Panc1 (cell line): Measurements from ENCODE around the gene LRRC31. TPM values are rescaled to one million over a fixed set of nuclear protein-coding genes. Genes with fewer than 3 reads are reported as not detected.

Source experiments
- ATAC-seq: fragments of 200-7000 bp; cut with Tn5 transposase; 2 replicates; pipeline ENCODE4 v1.9.1; 2020; ENCODE audit warnings: mild to moderate bottlenecking, moderate library complexity
- BruUV-seq: library from RNA; stranded (reverse); fragments of 400-500 nt; replicated peaks from 2 replicates; lab custom pipeline; 2021; lab: Mats Ljungman, UMichigan
- CTCF ChIA-PET: fragments of 300-600 bp; sonication (Branson Sonifier 250); formaldehyde crosslinking; loops from one replicate; lab custom pipeline; 2022; ENCODE audit warnings: antibody characterized with exemption; lab: Charles Lee
- POLR2A ChIA-PET: fragments of 300-600 bp; sonication (Branson Sonifier 250); formaldehyde crosslinking; loops from one replicate; lab custom pipeline; 2022; ENCODE audit warnings: antibody characterized with exemption; lab: Charles Lee
- DNase-seq: peaks from one replicate; pipeline ENCODE4 v3.0.0-alpha.2; 2010; ENCODE audit warnings: low read depth, low spot score
- H3K27ac ChIP-seq: 2 replicates; pipeline ENCODE4 v1.5.1; 2011; ENCODE audit warnings: mild to moderate bottlenecking, low read length, inconsistent platforms
- H3K27me3 ChIP-seq: fragments of 200-500 bp; sonication (Bioruptor generic); 2 replicates; pipeline ENCODE4 v1.6.0; 2014; ENCODE audit warnings: low read length, inconsistent platforms; ENCODE audit not compliant: control insufficient read depth, insufficient read depth
- H3K36me3 ChIP-seq: fragments of 200-500 bp; sonication (Bioruptor generic); 2 replicates; pipeline ENCODE4 v1.5.1; 2014; ENCODE audit warnings: inconsistent platforms, mild to moderate bottlenecking, low read length, moderate library complexity; ENCODE audit not compliant: control insufficient read depth, insufficient read depth
- H3K4me1 ChIP-seq: 2 replicates; pipeline ENCODE4 v1.5.1; 2011; ENCODE audit warnings: inconsistent platforms, mild to moderate bottlenecking, low read length, moderate library complexity; ENCODE audit not compliant: control insufficient read depth, insufficient read depth
- H3K4me3 ChIP-seq, 2 experiments: 2 replicates each; pipeline ENCODE4 v1.5.1; 2011 to 2012; ENCODE audit warnings: low read depth in 2 of 2, low read length in 2 of 2, mild to moderate bottlenecking in 2 of 2, inconsistent platforms in 1 of 2, moderate library complexity in 1 of 2
- H3K9me3 ChIP-seq: fragments of 200-500 bp; sonication (Bioruptor generic); 2 replicates; pipeline ENCODE4 v1.5.1; 2014; ENCODE audit warnings: low read depth, mild to moderate bottlenecking, inconsistent platforms, low read length, moderate library complexity; ENCODE audit not compliant: control insufficient read depth, insufficient read depth
- POLR2AphosphoS5 ChIP-seq: IDR thresholded peaks from 2 replicates; pipeline ENCODE4 v1.6.1; 2012; ENCODE audit warnings: mild to moderate bottlenecking, low read depth, low read length, moderate library complexity
- SIN3A ChIP-seq: IDR thresholded peaks from 2 replicates; pipeline ENCODE4 v1.6.1; 2012; ENCODE audit warnings: low read depth, mild to moderate bottlenecking, low read length, moderate library complexity, borderline replicate concordance; ENCODE audit not compliant: insufficient read depth
- TCF7L2 ChIP-seq: IDR thresholded peaks from 2 replicates; pipeline ENCODE4 v1.6.1; 2011; ENCODE audit warnings: mild to moderate bottlenecking, low read depth, low read length, inconsistent platforms
- in situ Hi-C: cut with HindIII; loops from 2 replicates; pipeline ENCODE4 v1.10.0; 2016; ENCODE audit warnings: low sequenced_read_pairs, low pct_unique_long_range_greater_than_20kb
- intact Hi-C: fragments of 100-400 bp; cut with micrococcal nuclease; formaldehyde crosslinking; loops from one replicate; pipeline ENCODE4 v1.10.0; 2022; ENCODE audit not compliant: unreplicated experiment
- total RNA-seq: library from RNA; stranded (reverse); gene quantifications from one replicate; pipeline ENCODE4 v1.2.1, GENCODE V29; 2021; ENCODE audit not compliant: unreplicated experiment
- TF ChIP-seq, protein P1 (sequence below): fragments of 450-650 bp; IDR thresholded peaks from 2 replicates; pipeline ENCODE4 v1.5.1; 2017; ENCODE audit warnings: mild to moderate bottlenecking
- TF ChIP-seq, protein P2 (sequence below), 2 experiments: IDR thresholded peaks; 2 replicates each; pipeline ENCODE4 v1.6.1; 2011 to 2012; ENCODE audit warnings: low read depth in 2 of 2, control low read depth in 1 of 2, low read length in 1 of 2, mild to moderate bottlenecking in 1 of 2, moderate library complexity in 1 of 2; ENCODE audit not compliant: insufficient read depth in 1 of 2

Gene LRRC31
- total RNA-seq, 1 experiment from 2014 or later = not detected

DNA sequence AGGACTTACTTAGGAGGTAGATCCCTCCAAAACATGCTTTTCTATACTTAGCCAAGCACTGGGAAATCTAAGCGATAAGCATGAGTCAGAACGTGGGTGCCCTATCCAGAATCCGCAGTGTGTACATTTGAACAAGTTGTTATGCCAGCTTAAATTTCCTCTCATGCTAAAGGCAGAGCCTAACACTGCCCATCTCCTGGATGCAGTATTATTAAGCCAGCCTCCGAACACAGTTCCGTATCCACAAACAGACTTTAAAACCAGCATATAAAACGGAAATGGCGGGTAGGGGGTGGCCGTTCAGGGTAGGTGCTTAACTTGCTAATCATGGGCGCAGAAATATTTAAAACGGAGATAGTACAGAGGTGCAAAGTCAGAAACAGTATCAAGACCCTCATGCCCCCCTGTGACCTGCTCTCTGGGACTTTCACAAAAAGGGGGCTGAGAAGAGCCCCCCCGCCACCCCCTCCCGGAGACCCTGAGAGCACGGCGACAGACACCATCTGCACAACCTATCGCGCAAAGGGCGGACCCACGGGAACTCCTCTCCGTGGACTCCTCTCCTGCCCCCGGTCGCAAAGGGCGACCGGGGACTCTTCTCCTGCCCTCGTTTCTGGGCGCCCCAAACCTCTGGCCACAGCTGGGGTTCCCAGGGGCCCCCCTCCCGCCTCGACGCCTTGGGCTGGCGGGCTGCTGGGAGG, 58.0 kb downstream of the LRRC31 start:
- H3K4me3 ChIP-seq = peak overlapping the region; percentile 39 to 60
- no peak for DNase-seq
- peaks cover 17% of the 10 kb centered on the region; the same call in 1 of the 2 replicates for H3K4me1 ChIP-seq
- TF ChIP-seq TCF7L2 = no peak
- no peak for TF ChIP-seq POLR2AphosphoS5
- TF ChIP-seq, protein P1, sequence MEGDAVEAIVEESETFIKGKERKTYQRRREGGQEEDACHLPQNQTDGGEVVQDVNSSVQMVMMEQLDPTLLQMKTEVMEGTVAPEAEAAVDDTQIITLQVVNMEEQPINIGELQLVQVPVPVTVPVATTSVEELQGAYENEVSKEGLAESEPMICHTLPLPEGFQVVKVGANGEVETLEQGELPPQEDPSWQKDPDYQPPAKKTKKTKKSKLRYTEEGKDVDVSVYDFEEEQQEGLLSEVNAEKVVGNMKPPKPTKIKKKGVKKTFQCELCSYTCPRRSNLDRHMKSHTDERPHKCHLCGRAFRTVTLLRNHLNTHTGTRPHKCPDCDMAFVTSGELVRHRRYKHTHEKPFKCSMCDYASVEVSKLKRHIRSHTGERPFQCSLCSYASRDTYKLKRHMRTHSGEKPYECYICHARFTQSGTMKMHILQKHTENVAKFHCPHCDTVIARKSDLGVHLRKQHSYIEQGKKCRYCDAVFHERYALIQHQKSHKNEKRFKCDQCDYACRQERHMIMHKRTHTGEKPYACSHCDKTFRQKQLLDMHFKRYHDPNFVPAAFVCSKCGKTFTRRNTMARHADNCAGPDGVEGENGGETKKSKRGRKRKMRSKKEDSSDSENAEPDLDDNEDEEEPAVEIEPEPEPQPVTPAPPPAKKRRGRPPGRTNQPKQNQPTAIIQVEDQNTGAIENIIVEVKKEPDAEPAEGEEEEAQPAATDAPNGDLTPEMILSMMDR = no peak
- TF ChIP-seq, protein P2, sequence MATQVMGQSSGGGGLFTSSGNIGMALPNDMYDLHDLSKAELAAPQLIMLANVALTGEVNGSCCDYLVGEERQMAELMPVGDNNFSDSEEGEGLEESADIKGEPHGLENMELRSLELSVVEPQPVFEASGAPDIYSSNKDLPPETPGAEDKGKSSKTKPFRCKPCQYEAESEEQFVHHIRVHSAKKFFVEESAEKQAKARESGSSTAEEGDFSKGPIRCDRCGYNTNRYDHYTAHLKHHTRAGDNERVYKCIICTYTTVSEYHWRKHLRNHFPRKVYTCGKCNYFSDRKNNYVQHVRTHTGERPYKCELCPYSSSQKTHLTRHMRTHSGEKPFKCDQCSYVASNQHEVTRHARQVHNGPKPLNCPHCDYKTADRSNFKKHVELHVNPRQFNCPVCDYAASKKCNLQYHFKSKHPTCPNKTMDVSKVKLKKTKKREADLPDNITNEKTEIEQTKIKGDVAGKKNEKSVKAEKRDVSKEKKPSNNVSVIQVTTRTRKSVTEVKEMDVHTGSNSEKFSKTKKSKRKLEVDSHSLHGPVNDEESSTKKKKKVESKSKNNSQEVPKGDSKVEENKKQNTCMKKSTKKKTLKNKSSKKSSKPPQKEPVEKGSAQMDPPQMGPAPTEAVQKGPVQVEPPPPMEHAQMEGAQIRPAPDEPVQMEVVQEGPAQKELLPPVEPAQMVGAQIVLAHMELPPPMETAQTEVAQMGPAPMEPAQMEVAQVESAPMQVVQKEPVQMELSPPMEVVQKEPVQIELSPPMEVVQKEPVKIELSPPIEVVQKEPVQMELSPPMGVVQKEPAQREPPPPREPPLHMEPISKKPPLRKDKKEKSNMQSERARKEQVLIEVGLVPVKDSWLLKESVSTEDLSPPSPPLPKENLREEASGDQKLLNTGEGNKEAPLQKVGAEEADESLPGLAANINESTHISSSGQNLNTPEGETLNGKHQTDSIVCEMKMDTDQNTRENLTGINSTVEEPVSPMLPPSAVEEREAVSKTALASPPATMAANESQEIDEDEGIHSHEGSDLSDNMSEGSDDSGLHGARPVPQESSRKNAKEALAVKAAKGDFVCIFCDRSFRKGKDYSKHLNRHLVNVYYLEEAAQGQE (IDR thresholded peaks at IDR 0.05; ENCODE audit: insufficient read depth in 1 of 2, low read depth in 2 of 2, low read length in 1 of 2) = no peak
- TF ChIP-seq SIN3A = no peak
- intact Hi-C loops = no loop called here
- in situ Hi-C loops = no loop called here
- ChIA-PET CTCF (no interaction called here), POLR2A (no interaction called here)
- peak overlapping the region; percentile 63; the same call in 1 of the 2 replicates for H3K27ac ChIP-seq
- no TSS peak for BruUV-seq
- H3K9me3 ChIP-seq = no peaks in the 10 kb centered on the region
- no peaks in the 10 kb centered on the region for H3K27me3 ChIP-seq
- no peaks in the 10 kb centered on the region for H3K36me3 ChIP-seq
- peak; percentile 48 for ATAC-seq

DNA sequence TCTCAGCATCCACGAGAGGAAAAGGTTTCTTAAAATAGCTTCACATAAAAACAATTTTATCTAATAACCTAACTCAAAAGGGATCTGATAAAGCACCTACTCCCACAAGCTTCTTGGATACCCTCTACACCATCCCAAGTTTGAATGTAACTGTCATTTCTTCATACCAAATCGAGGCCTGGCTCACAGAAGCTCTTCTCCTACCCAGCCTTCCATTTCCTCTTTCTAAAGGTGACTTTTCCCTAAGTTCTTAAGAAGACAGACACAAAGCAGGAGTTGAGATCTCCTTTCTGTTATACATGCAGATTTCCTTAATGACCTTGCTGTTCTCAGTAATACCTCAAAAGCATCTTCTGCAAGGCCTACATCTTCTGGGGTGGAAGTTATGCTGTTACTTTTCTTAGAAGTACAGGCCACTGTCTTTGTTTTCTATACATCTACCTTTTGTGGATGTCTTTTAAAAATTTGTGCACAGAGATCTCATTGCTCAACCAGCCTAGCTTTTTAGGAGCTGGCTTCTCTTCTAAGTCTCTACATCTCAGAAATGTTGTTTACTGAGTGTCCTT, 60.4 kb downstream of the LRRC31 start:
- BruUV-seq = no TSS peak
- POLR2A ChIA-PET = no interaction called here

More for the DNA sequence above, 60.4 kb downstream of the LRRC31 start:
- in situ Hi-C loops = no loop called here
- Histone ChIP-seq H3K36me3 (no peaks in the 10 kb centered on the region), H3K4me1 (peaks cover 17% of the 10 kb centered on the region; the same call in 1 of the 2 replicates), H3K27me3 (no peaks in the 10 kb centered on the region), H3K4me3 (no peak overlapping the region), H3K9me3 (no peaks in the 10 kb centered on the region), H3K27ac (no peak overlapping the region)
- ATAC-seq (no peak), DNase-seq (no peak)
- TF ChIP-seq POLR2AphosphoS5 = no peak
- TF ChIP-seq TCF7L2 = no peak
- TF ChIP-seq, protein P1 = no peak
- TF ChIP-seq SIN3A = no peak
- TF ChIP-seq, protein P2 (IDR thresholded peaks at IDR 0.05; ENCODE audit: insufficient read depth in 1 of 2, low read depth in 2 of 2, low read length in 1 of 2) = no peak
- intact Hi-C loops = no loop called here
- CTCF ChIA-PET = interaction anchor here (0.7 to 1.1 kb wide), 2 partner anchors 46 to 307 kb away, joined by 3 to 11 read pairs; no protein-coding TSS in a partner anchor
